Neural crest cell (in vitro differentiated cells): Measurements from ENCODE around the gene C12orf57. TPM values are rescaled to one million over a fixed set of nuclear protein-coding genes. Genes with fewer than 3 reads are reported as not detected.

ENCODE experiments used
- DNase-seq: peaks from one replicate; pipeline ENCODE4 v3.0.0; 2021; ENCODE audit warnings: low read depth, mixed read lengths, low spot score
- H3K27ac Mint-ChIP-seq: one replicate; pipeline ENCODE4 v1.8.0; 2021; ENCODE audit warnings: mild to moderate bottlenecking, mixed read lengths; ENCODE audit not compliant: unreplicated experiment
- H3K27me3 Mint-ChIP-seq: 2 replicates; pipeline ENCODE4 v1.8.0; 2021; ENCODE audit warnings: low read depth, mild to moderate bottlenecking, mixed read lengths
- H3K36me3 Mint-ChIP-seq: 2 replicates; pipeline ENCODE4 v1.8.0; 2021; ENCODE audit warnings: low read depth, mild to moderate bottlenecking, mixed read lengths
- H3K4me1 Mint-ChIP-seq: 2 replicates; pipeline ENCODE4 v1.8.0; 2021; ENCODE audit warnings: mixed read lengths
- H3K4me3 Mint-ChIP-seq: one replicate; pipeline ENCODE4 v1.8.0; 2021; ENCODE audit warnings: mild to moderate bottlenecking, mixed read lengths
- H3K9me3 Mint-ChIP-seq: 2 replicates; pipeline ENCODE4 v1.8.0; 2021; ENCODE audit warnings: mixed read lengths
- CTCF ChIP-seq: fragments of 200-600 bp; sonication (generic); conservative IDR thresholded peaks from 2 replicates; pipeline ENCODE4 v1.5.0; 2021; ENCODE audit warnings: antibody characterized with exemption, mild to moderate bottlenecking
- total RNA-seq: library from RNA; stranded (reverse); gene quantifications from 2 replicates; pipeline ENCODE4 v1.2.1, GENCODE V29; 2021

The C12orf57 gene
- total RNA-seq, 1 donor from 2014 or later: 298 TPM

GRCh38 chr12:6915789-6916285 is 28.0 kb upstream of the C12orf57 start:
- Mint-ChIP-seq H3K4me3 (peak overlapping the region; percentile 88), H3K36me3 (no peaks in the 10 kb centered on the region), H3K27ac (no peak overlapping the region)

GRCh38 chr12:6916426-6917200 is 27.2 kb upstream of the C12orf57 start:
- no peak for DNase-seq
- H3K36me3 Mint-ChIP-seq: no peaks in the 10 kb centered on the region
- TF ChIP-seq CTCF: no peak
- H3K27ac Mint-ChIP-seq: no peak overlapping the region
- H3K4me3 Mint-ChIP-seq: peak overlapping the region; percentile 65
- peaks cover 31% of the 10 kb centered on the region for H3K4me1 Mint-ChIP-seq
- H3K9me3 Mint-ChIP-seq: no peaks in the 10 kb centered on the region
- H3K27me3 Mint-ChIP-seq: peaks cover 19% of the 10 kb centered on the region

More at GRCh38 chr12:6915789-6916285, 28.0 kb upstream of the C12orf57 start:
- H3K4me1 Mint-ChIP-seq: peaks cover 31% of the 10 kb centered on the region
- H3K27me3 Mint-ChIP-seq: peaks cover 26% of the 10 kb centered on the region
- no peaks in the 10 kb centered on the region for H3K9me3 Mint-ChIP-seq
- no peak for TF ChIP-seq CTCF
- no peak for DNase-seq

- Mint-ChIP-seq H3K27me3 (peaks cover 18% of the 10 kb centered on the region), H3K4me3 (peak overlapping the region; percentile 18), H3K27ac (no peak overlapping the region), H3K9me3 (no peaks in the 10 kb centered on the region), H3K4me1 (peaks cover 31% of the 10 kb centered on the region), H3K36me3 (no peaks in the 10 kb centered on the region)
- TF ChIP-seq CTCF: no peak
- no peak for DNase-seq
Observed at GRCh38 chr12:6917491-6918231, 26.2 kb upstream of the C12orf57 start.

GRCh38 chr12:6919588-6919987 is 24.2 kb upstream of the C12orf57 start:
- DNase-seq: no peak
- Mint-ChIP-seq H3K4me1 (peaks cover 35% of the 10 kb centered on the region), H3K27ac (peak overlapping the region; percentile 63), H3K9me3 (no peaks in the 10 kb centered on the region), H3K4me3 (peak overlapping the region; percentile 52), H3K36me3 (peaks cover 3% of the 10 kb centered on the region), H3K27me3 (peaks cover 7% of the 10 kb centered on the region)
- no peak for TF ChIP-seq CTCF

- H3K27ac Mint-ChIP-seq: no peak overlapping the region
- H3K4me1 Mint-ChIP-seq: peaks cover 42% of the 10 kb centered on the region
- peak overlapping the region; percentile 34 for H3K4me3 Mint-ChIP-seq
- peaks cover 3% of the 10 kb centered on the region for H3K36me3 Mint-ChIP-seq
- no peak for DNase-seq
- no peaks in the 10 kb centered on the region for H3K9me3 Mint-ChIP-seq
- TF ChIP-seq CTCF: no peak
- H3K27me3 Mint-ChIP-seq: no peaks in the 10 kb centered on the region
Observed at GRCh38 chr12:6921539-6921938, 22.3 kb upstream of the C12orf57 start.
